OCI-LY3 (cell line): ENCODE data around the gene CASS4.

ENCODE experiments used
- EZH2phosphoT487 ChIP-seq: fragments of 200-600 bp; shearing (Covaris generic); IDR thresholded peaks from 2 replicates; pipeline ENCODE4 v1.6.1; 2018; ENCODE audit warnings: antibody characterized with exemption, mixed run types, low read depth
- TF ChIP-seq, protein P1 (sequence below): fragments of 200-600, 300-600 bp; sonication (generic); IDR thresholded peaks from 2 replicates; pipeline ENCODE4 v1.5.1; 2014; ENCODE audit warnings: antibody characterized with exemption, low read length, low read depth

DNA sequence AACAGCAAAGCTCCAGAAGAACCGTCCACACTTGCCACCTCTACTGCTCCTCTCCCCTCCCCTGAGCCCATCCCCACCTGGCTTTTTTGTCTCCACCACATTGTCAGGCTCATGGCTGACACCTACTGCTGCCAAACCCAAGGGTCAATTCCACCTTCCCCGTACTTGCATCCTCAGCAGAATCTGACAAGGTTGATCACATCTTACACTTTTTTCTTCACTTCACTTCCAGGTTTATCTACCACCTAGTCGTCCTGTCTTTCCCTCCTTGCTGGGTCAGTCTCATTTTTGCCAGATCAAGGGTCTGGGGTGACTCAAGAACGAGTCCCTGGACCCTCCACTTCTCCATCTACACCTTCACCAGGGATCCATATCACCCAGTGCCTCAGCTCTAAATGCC is 23.2 kb upstream of the CASS4 start:
- TF ChIP-seq, protein P1, sequence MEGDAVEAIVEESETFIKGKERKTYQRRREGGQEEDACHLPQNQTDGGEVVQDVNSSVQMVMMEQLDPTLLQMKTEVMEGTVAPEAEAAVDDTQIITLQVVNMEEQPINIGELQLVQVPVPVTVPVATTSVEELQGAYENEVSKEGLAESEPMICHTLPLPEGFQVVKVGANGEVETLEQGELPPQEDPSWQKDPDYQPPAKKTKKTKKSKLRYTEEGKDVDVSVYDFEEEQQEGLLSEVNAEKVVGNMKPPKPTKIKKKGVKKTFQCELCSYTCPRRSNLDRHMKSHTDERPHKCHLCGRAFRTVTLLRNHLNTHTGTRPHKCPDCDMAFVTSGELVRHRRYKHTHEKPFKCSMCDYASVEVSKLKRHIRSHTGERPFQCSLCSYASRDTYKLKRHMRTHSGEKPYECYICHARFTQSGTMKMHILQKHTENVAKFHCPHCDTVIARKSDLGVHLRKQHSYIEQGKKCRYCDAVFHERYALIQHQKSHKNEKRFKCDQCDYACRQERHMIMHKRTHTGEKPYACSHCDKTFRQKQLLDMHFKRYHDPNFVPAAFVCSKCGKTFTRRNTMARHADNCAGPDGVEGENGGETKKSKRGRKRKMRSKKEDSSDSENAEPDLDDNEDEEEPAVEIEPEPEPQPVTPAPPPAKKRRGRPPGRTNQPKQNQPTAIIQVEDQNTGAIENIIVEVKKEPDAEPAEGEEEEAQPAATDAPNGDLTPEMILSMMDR: no peak
- TF ChIP-seq EZH2phosphoT487: no peak
